Testis (tissue), 2 donors: ENCODE results near the gene TGM3.

Source experiments
- CTCF ChIP-seq, 3 experiments: fragments of 450-650 bp in 2 of 3; fragments of 200-600 bp in 1 of 3; sonication (generic) in 1 of 3; IDR thresholded peaks; one replicate each; pipeline ENCODE4 v1.5.1; 2016 to 2019; ENCODE audit warnings: antibody characterized with exemption in 3 of 3, mild to moderate bottlenecking in 2 of 3, moderate library complexity in 1 of 3
- POLR2A ChIP-seq: fragments of 450-650 bp; IDR thresholded peaks from one replicate; pipeline ENCODE4 v1.6.1; 2017; ENCODE audit warnings: antibody characterized with exemption, mild to moderate bottlenecking, moderate library complexity

- no peak for TF ChIP-seq CTCF (IDR thresholded peaks at IDR 0.05)
- no peak for TF ChIP-seq POLR2A
These were observed 2.3 kb upstream of the TGM3 start for GRCh38 chr20:2293486-2293885.
